ACHN (cell line): Measurements from ENCODE around the gene CPA5.

Source experiments
- DNase-seq: peaks from one replicate; pipeline ENCODE4 v3.0.0-alpha.2; 2015
- in situ Hi-C: cut with HindIII; loops from 2 replicates; pipeline ENCODE4 v1.10.0; 2017; ENCODE audit warnings: low sequenced_read_pairs, low pct_ligation_motif_present, low pct_unique_long_range_greater_than_20kb

Gene CPA5

DNA sequence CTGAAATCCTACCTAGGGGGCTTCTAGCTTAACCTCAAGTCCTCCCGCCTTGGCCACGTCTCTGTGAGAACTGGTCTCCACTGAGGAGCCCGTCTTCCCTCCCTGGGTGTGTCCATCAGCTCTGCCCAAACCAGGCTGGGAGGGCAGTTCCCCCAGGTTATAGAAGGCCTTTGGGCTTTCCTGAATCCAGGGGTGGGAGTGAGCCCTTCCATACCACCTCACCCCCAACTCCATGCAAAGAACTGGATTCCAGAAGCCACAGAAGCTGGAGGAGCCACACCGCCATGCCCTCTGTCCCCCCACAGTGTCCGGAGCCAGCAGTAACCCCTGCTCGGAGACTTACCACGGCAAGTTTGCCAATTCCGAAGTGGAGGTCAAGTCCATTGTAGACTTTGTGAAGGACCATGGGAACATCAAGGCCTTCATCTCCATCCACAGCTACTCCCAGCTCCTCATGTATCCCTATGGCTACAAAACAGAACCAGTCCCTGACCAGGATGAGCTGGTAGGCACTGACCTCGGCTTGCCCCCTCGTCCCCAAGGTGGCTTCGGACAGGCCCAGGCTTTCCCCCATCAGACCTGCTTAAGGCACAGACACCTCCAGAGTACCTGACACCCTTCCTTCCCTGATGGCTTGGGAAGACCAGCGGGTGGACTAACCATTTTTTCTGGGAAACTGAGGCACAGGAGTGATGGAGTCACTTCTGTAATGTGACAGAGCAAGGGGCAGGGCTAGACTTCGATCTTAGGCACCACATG is 40.4 kb downstream of the CPA5 start:
- in situ Hi-C loops, result no loop called here
- no peak for DNase-seq

DNA sequence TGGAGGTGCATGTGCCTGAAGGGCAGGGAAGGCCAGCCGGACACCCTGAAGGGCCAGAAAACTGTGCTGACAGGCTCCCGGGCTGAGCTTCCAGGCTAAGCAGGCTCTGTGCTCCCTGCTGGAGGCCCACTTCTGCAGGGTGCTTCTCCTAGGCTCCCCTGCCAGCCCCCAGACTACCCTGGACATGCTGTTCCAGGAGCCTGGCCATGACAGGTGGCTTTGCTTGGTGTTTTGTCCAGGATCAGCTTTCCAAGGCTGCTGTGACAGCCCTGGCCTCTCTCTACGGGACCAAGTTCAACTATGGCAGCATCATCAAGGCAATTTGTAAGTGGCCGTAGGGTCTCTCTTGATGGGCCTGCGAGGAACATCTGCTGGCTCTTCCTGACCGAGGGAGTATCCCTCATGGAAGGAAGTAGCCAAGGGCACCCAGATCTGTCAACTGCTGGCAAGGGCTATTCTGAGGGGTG is 41.0 kb downstream of the CPA5 start:
- no peak for DNase-seq
- in situ Hi-C loops, result no loop called here

DNA sequence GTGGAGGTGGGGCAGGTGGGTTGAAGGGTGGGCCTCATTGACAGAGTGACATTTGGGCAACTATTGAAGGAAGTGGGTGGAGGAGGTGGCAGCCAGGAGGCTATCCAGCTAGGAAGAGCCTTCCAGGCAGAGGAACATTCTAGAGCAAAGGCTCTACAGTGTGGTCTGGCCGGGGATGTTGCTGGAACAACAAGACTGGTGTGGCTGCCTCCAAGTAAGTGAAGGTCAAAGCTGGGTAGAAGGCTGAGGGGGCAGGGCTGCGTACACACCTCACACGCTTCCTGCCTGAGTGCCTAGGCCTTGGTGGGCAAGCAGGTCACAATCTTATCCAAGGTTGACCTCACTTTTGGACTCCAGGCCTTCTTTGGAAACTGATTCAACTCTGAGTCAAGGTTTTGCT is 42.3 kb downstream of the CPA5 start:
- DNase-seq, result no peak
- in situ Hi-C loops, result no loop called here

DNA sequence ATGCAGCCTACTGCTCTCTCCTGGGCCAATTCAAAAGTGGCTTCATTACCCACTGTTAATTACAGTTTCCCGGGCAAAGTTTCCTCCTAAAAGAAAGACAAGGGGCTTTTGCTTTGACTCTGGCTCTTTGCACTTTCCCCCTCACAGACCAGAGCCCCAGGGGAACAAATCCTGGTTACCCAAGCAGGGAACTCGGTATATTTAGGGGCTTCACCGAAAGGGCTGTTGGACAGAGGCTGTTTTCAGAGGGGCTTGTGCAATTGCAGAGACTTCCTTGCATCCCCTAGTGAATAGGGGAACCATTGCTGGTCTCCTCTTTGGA is 42.7 kb downstream of the CPA5 start:
- DNase-seq, result no peak
- in situ Hi-C loops, result no loop called here

DNA sequence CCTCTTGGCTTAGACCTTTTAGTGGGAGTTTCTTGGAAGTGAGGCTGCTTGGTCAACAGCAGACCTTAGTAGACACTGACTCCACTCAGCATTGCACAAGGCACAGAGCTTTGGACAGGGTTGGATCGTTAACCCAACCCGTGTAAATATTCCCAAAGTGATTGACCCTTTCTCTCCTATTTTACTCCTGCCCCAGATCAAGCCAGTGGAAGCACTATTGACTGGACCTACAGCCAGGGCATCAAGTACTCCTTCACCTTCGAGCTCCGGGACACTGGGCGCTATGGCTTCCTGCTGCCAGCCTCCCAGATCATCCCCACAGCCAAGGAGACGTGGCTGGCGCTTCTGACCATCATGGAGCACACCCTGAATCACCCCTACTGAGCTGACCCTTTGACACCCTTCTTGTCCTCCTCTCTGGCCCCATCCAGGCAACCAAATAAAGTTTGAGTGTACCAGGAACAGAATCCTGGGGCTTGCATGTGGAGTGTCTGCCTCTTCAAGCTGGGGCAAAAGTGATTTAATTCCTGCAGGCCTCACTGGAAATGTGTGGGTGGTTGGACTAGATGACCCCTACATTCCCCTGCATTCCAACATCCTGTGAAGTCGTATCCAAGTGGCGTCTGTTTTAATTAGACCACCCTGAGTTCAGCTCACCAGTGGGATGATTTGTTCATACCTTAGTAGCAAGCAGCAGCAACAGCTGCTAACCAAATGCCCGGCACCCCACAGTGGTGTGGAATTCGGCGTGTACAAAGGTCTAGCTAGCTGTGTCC is 43.2 kb downstream of the CPA5 start:
- in situ Hi-C loops, result no loop called here

GRCh38 chr7:130388671-130389070 is 44.1 kb downstream of the CPA5 start:
- in situ Hi-C loops, result no loop called here
- DNase-seq, result no peak

More for the DNA sequence above, 43.2 kb downstream of the CPA5 start:
- no peak for DNase-seq

GRCh38 chr7:130390486-130390885 is 45.9 kb downstream of the CPA5 start:
- DNase-seq, result no peak
- in situ Hi-C loops, result no loop called here

DNA sequence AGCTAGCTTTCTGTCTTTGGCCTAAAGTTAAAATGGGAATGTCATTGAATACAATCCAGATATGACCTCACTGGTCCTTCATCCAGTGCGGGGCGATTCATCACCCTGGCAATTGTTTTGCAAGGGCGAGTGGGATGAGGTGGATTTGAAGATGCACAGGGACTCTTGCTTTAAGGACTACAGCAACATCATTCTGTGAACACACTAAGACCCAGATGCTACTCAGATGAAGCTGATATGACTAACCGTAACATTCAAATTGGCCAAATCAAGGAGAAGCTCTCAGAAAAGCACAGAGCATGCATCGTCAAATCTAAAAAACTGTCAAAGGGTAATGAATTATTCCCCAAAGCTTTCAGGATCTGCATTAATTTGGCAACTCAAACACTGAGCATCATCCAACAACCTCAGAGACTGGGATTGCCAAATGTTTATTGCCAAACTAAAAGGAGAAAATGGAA is 48.5 kb downstream of the CPA5 start:
- DNase-seq, result no peak
- in situ Hi-C loops, result no loop called here

- in situ Hi-C loops, result no loop called here
- DNase-seq, result no peak
These were observed 49.3 kb downstream of the CPA5 start for GRCh38 chr7:130393841-130394411.

GRCh38 chr7:130394421-130395195 is 50.0 kb downstream of the CPA5 start:
- in situ Hi-C loops, result no loop called here
- no peak for DNase-seq

DNA sequence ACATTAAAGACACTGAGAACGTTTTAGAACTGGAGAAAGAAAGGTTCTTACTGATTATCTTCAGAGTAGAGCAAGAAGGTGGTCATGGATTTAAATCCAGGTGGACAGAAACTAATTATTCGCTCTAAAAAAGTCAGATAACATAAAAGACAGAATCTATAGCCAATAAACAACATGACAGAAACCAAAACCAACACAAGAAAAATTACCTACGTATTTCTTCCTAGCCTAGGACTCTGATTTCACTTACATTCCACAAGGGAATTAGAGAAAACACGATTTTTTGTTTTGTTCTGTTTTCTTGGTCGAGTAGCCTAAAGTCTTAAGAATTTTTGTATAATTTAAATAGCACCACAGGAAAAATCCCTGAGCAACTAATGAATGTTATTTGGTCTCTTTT is 50.8 kb downstream of the CPA5 start:
- in situ Hi-C loops, result no loop called here

GRCh38 chr7:130396109-130396508 is 51.5 kb downstream of the CPA5 start:
- DNase-seq, result no peak
- in situ Hi-C loops, result no loop called here

More for the DNA sequence above, 50.8 kb downstream of the CPA5 start:
- DNase-seq, result no peak

- in situ Hi-C loops, result no loop called here
- no peak for DNase-seq
These were observed 52.6 kb downstream of the CPA5 start for GRCh38 chr7:130397051-130397757.

- in situ Hi-C loops, result no loop called here
- no peak for DNase-seq
These were observed 53.1 kb downstream of the CPA5 start for GRCh38 chr7:130397758-130398073.

- DNase-seq, result no peak
- in situ Hi-C loops, result no loop called here
These were observed 54.0 kb downstream of the CPA5 start for GRCh38 chr7:130398526-130399090.

DNA sequence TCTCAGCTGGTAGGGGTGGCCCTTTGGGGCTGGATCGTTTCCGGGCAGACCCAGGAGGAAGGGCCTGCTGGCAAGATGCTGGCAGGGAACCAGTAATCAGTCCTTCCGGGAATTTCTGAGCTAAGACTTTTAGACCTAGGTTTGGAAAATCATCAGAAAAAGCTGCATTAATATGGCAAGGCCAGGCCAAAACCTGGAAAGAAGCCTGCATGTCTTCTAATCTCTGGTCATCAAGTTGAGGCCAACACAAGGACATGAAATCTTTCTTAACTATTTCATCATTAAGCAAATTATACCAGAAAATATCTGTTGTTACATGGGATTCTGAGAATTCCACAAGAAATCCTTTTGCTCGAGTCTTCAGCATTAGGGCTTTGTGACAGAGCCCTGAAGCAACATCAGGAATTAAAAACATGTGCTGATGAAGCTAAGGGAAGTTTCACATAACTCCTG is 55.5 kb downstream of the CPA5 start:
- no peak for DNase-seq
- in situ Hi-C loops, result no loop called here

DNA sequence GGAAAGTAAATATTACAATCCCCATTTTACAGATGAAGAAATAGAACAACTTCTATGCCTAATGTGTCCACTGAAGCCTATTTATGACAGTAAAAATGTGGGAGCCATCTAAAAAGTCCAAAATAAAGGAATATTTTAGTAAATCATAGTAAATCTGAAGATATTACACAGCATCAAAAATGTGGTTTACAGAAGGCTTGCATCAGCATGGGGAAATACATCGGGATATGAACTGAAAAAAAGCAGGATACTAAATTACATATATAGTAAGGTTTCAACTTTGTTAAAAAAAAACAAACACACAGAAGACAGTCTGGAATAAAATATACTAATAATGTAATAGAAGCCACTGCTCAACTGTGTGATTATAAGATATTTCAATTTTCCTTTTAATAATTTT is 56.5 kb downstream of the CPA5 start:
- no peak for DNase-seq
- in situ Hi-C loops, result no loop called here

DNA sequence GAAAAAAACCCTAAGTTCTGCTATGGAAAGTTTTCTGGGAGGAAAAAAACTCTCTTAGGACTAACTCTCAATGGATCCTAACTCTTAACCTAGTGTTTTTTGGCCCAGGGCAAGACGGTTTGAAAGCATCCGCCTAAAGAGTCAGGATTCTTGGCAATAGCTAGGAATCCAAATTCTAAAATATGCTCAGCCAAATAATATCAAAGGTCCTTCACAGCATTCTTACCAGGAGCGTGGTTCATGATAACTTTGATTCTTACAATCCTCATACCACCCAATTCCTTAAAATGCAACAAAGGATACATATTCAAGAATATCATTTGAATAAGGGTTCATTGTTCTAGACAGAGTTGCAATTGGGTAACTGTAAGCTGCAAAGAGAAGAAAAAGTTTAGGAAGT is 57.0 kb downstream of the CPA5 start:
- DNase-seq, result no peak
- in situ Hi-C loops, result no loop called here
